Spleen (tissue), 11 donors: ENCODE measurements around the gene EDN1. TPM values are rescaled to one million over a fixed set of nuclear protein-coding genes. Genes with fewer than 3 reads are reported as not detected.

ENCODE experiments used
- DNase-seq: peaks from one replicate; pipeline ENCODE4 v3.0.0-alpha.2; 2020
- H3K27ac ChIP-seq, 8 donors: fragments of 200-600 bp; sonication (generic) in 7 of 8; 1 replicate in 4 of 8; 2 replicates in 4 of 8; pipeline versions ENCODE4 v1.5.0 to v1.8.0; 2016 to 2021; ENCODE audit warnings: inconsistent platforms in 4 of 8, mild to moderate bottlenecking in 4 of 8, moderate library complexity in 1 of 8
- H3K27me3 ChIP-seq, 7 donors: fragments of 200-600 bp; sonication (generic) in 6 of 7; replicated peaks in 1 of 7; 1 replicate in 4 of 7; 2 replicates in 3 of 7; pipeline versions ENCODE4 v1.5.0 to v1.8.0; 2016 to 2021; ENCODE audit warnings: inconsistent platforms in 3 of 7, mild to moderate bottlenecking in 1 of 7
- H3K36me3 ChIP-seq, 6 donors: fragments of 200-600 bp; sonication (generic) in 5 of 6; 1 replicate in 4 of 6; 2 replicates in 2 of 6; pipeline versions ENCODE4 v1.5.0 to v1.8.0; 2016 to 2021; ENCODE audit warnings: inconsistent platforms in 2 of 6
- H3K4me1 ChIP-seq, 6 donors: fragments of 200-600 bp; sonication (generic) in 5 of 6; 1 replicate in 3 of 6; 2 replicates in 3 of 6; pipeline versions ENCODE4 v1.5.0 to v1.8.0; 2016 to 2021; ENCODE audit warnings: inconsistent platforms in 3 of 6
- H3K4me3 ChIP-seq, 8 donors: fragments of 200-600 bp; sonication (generic) in 7 of 8; 1 replicate in 4 of 8; 2 replicates in 4 of 8; pipeline versions ENCODE4 v1.5.0 to v1.8.0; 2016 to 2021; ENCODE audit warnings: inconsistent platforms in 4 of 8, mild to moderate bottlenecking in 4 of 8, moderate library complexity in 2 of 8
- H3K9me3 ChIP-seq, 8 donors: fragments of 200-600 bp; sonication (generic) in 7 of 8; 1 replicate in 4 of 8; 2 replicates in 4 of 8; pipeline versions ENCODE4 v1.5.0 to v1.8.0; 2016 to 2021; ENCODE audit warnings: inconsistent platforms in 4 of 8
- CTCF ChIP-seq, 11 experiments: fragments of 200-600 bp in 7 of 11; fragments of 450-650 bp in 4 of 11; sonication (generic) in 4 of 11; IDR thresholded peaks in 8 of 11; conservative IDR thresholded peaks in 3 of 11; 1 replicate in 7 of 11; 2 replicates in 4 of 11; pipeline versions ENCODE4 v1.4.0 to v1.8.0; 2016 to 2021; ENCODE audit warnings: antibody characterized with exemption in 11 of 11, inconsistent platforms in 4 of 11, mild to moderate bottlenecking in 1 of 11
- POLR2A ChIP-seq, 3 donors: fragments of 450-650 bp; IDR thresholded peaks; one replicate each; pipeline ENCODE4 v1.5.1; 2017; ENCODE audit warnings: antibody characterized with exemption in 3 of 3, mild to moderate bottlenecking in 1 of 3
- POLR2AphosphoS5 ChIP-seq, 3 donors: sonication (generic); formaldehyde crosslinking; IDR thresholded peaks; one replicate each; pipeline ENCODE4 v1.5.1; 2017; ENCODE audit warnings: antibody characterized with exemption in 3 of 3
- WGBS, 5 donors: extraction: QIAGEN DNeasy Blood & Tissue Kit in 3 of 5; methylation state at CpG; one replicate each; pipeline versions ENCODE4 v1.1.5 to v1.1.7; 2013 to 2018; 5-methylcytosine and 5-hydroxymethylcytosine counted together
- intact Hi-C: fragments of 100-400 bp; cut with DNase I; formaldehyde crosslinking; loops from one replicate; pipeline ENCODE4 v1.15.0; 2023; ENCODE audit warnings: low total_unique reads
- polyA plus RNA-seq, 3 donors: library from polyadenylated mRNA; stranded (reverse); fragments of 200-250 nt; gene quantifications; one replicate each; pipeline ENCODE4 v1.2.1, GENCODE V29; 2013
- total RNA-seq, 7 donors: library from RNA; depleted of rRNA in 3 of 7; stranded (reverse); fragments of >200 nt in 3 of 7; fragmentation: NEBNext Ultra II Directional in 4 of 7; extraction: Animal tissue kit (Norgen Biotek cat#: 25700) in 4 of 7; gene quantifications; one replicate each; pipeline versions ENCODE4 v1.1.0 to v1.2.1, GENCODE V29; 2016 to 2021
- donor health status: healthy with polysubstance abuse.
- donor health status: DM: no; HTN: no; CAD: no; lungs with moderate emphysema.
- donor health status: DM: no; HTN: no; CAD: no.
- donor health status: Bipolar disorder and iron deficiency.
- donor health status: healthy.
- donor health status: DM: no; HTN: no; CAD: no.
- donor health status: DM: yes; HTN: yes; CAD: no.

The EDN1 gene
- total and polyA plus RNA-seq, 10 donors = 5.2 to 27.1 (median 13.4) TPM

GRCh38 chr6:12269110-12269509 lies 21.1 kb upstream of the EDN1 start:
- Histone ChIP-seq H3K27me3 (no peaks in the 10 kb centered on the region), H3K27ac (peak overlapping the region in 2 of 8 donors; percentile 26 to 30), H3K4me1 (peaks cover 0 to 16% (median 0%) of the 10 kb centered on the region in 6 donors), H3K36me3 (no peaks in the 10 kb centered on the region), H3K4me3 (no peak overlapping the region), H3K9me3 (peaks cover 0 to 22% (median 14%) of the 10 kb centered on the region in 8 donors)
- WGBS, 5 donors = 15 to 37% (median 25%) methylated on average over 2 of the region's 2 CpGs
- TF ChIP-seq POLR2AphosphoS5 (IDR thresholded peaks at IDR 0.05) (no peak), POLR2A (IDR thresholded peaks at IDR 0.05) (no peak), CTCF (IDR thresholded peaks at IDR 0.05 in 8 of 11, conservative IDR thresholded peaks at IDR 0.05 in 3 of 11) (no peak)
- intact Hi-C loops = no loop called here
- no peak for DNase-seq

- H3K36me3 ChIP-seq = no peaks in the 10 kb centered on the region
- no peak for TF ChIP-seq POLR2AphosphoS5 (IDR thresholded peaks at IDR 0.05)
- no peak for TF ChIP-seq CTCF (IDR thresholded peaks at IDR 0.05 in 8 of 11, conservative IDR thresholded peaks at IDR 0.05 in 3 of 11)
- no peak for TF ChIP-seq POLR2A (IDR thresholded peaks at IDR 0.05)
- H3K27ac ChIP-seq = no peak overlapping the region
- no peak overlapping the region for H3K4me3 ChIP-seq
- intact Hi-C loops = no loop called here
- no peak for DNase-seq
- 93 to 98% (median 96%) methylated on average over 4 of the region's 4 CpGs for WGBS, 5 donors
- peaks cover 0 to 22% (median 14%) of the 10 kb centered on the region in 8 donors for H3K9me3 ChIP-seq
- H3K27me3 ChIP-seq = no peaks in the 10 kb centered on the region
- peaks cover 0 to 9% (median 0%) of the 10 kb centered on the region in 6 donors for H3K4me1 ChIP-seq
Observed at GRCh38 chr6:12270551-12271230, 19.5 kb upstream of the EDN1 start.

GRCh38 chr6:12271594-12271993 lies 18.6 kb upstream of the EDN1 start:
- Histone ChIP-seq H3K4me3 (no peak overlapping the region), H3K9me3 (peaks cover 0 to 22% (median 14%) of the 10 kb centered on the region in 8 donors), H3K27ac (no peak overlapping the region), H3K4me1 (no peaks in the 10 kb centered on the region), H3K36me3 (no peaks in the 10 kb centered on the region), H3K27me3 (no peaks in the 10 kb centered on the region)
- DNase-seq = no peak
- no peak for TF ChIP-seq POLR2AphosphoS5 (IDR thresholded peaks at IDR 0.05)
- TF ChIP-seq CTCF (IDR thresholded peaks at IDR 0.05 in 8 of 11, conservative IDR thresholded peaks at IDR 0.05 in 3 of 11) = no peak
- no peak for TF ChIP-seq POLR2A (IDR thresholded peaks at IDR 0.05)
- intact Hi-C loops = no loop called here
- WGBS, 5 donors = 93 to 100% (median 96%) methylated on average over 1 of the region's 1 CpG

GRCh38 chr6:12271997-12272396 lies 18.2 kb upstream of the EDN1 start:
- DNase-seq = no peak
- peaks cover 0 to 22% (median 14%) of the 10 kb centered on the region in 8 donors for H3K9me3 ChIP-seq
- H3K4me3 ChIP-seq = no peak overlapping the region
- H3K27ac ChIP-seq = no peak overlapping the region
- TF ChIP-seq POLR2A (IDR thresholded peaks at IDR 0.05) (no peak), POLR2AphosphoS5 (IDR thresholded peaks at IDR 0.05) (no peak), CTCF (IDR thresholded peaks at IDR 0.05 in 8 of 11, conservative IDR thresholded peaks at IDR 0.05 in 3 of 11) (no peak)
- no peaks in the 10 kb centered on the region for H3K36me3 ChIP-seq
- intact Hi-C loops = no loop called here
- H3K27me3 ChIP-seq = no peaks in the 10 kb centered on the region
- WGBS, 5 donors = 95 to 100% (median 95%) methylated on average over 1 of the region's 1 CpG
- no peaks in the 10 kb centered on the region for H3K4me1 ChIP-seq
